D341Med (cell line): ENCODE measurements around the gene ALG11.
A peak's percentile ranks its signal among the peaks of the same experiment; 100 is the strongest.

Experiments used
- DNase-seq: peaks from one replicate; pipeline ENCODE4 v3.0.0; 2012; ENCODE audit warnings: low spot score

The ALG11 gene

DNA sequence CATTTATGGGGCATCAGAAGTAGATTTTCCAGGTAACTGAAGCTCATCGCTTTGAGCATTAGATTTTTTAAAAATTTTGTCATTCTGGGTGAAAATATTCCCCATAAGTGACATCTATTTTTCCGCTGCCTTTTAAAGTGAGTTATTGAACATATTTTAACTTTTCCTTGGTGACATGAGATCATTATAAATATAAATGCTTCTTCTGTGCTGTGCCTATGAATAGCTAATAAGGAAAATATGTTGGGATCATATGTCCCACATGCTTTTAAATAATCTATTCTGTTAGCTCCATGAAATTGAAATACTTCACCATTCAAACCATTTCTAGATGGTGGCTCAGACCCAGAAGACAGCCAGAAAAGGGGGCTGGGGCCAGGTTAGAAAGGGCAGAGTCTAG, 15.0 kb upstream of the ALG11 start:
- DNase-seq = no peak

DNA sequence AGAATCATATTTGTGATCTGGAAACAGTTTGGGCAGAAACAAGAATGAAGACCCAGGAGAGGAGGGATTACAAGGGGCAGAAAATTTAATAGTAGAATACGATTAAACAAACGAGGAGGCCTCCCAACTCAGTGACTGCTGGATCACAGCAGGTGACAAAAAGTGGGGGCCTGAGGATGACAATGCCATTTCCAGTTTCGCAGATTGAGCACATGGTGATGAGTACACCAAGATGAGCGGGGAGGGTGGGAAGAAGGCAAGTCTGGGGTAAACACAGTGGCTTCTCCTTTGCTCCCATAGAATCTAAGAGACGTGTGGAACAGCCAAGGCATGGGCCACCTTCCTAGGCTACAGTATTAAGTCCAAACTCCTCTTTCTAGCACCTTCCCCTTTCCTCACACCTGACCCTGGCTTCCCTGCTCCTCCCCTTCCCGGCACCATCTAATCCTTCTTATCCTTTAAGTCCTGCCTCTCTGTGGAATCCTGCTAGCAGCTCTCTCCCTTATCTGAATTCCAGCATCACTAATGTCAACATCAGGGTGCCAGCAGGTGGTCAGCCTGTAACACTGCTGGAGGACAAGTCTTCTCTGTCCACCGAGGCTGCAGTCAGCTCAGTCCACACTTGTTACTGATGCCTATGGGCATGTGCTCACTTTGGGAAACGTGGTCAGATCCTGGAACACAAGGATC, 14.4 kb upstream of the ALG11 start:
- DNase-seq = peak; percentile 44

DNA sequence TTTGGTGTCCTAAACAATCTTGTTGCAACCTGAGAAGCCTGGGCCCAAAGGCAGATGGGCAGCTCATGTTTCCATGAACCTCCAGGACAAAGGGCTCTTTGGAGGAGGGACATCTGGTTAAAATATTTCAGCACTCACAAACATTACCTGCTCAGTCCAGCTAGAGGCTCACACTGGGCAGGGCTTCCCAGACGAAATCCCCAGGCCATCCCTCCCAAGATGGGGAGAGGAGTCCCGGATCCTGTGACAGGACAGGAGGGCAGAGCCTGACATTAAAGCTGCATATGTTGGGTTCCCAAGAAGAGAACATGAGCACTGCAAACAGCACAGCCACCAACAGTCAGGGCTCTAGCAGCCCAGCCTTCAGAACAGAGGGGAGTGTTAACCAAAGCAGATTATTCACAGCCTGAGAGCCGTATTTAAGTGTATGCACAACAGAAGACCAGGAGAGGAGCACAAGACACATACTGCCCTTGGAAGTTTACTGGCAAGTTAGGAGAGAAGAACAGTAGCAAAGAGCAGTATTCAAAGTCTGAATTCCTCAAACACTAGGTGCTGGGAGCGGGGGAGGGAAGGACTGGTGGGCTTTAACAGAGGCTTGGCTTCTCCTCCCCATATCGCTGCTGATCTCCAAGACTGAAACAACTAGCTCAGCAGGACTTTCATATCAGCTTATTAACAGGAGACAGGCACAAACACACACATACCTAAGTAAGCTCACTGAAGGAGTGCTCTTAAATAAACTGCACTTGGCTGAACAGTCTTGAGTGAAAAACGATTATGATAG, 13.3 kb upstream of the ALG11 start:
- DNase-seq = no peak

DNA sequence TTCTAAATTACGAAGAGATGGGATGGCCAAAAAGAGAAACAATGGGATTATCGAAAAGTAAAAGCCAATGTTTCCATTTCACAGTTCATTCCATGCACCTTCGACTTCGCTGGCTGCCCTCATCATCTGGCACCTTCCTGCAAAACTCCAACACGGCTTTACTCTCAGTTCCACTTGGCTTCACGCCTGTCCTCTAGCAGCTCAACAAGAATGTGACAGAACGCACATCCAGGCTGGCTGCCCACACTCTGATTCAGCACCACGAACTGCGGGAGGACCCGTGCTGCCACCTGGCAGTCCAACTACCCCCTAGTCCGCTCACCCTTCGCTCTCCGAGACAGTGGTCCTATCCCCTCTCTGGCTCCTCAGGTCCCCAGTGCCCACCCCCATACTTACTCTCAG, 12.7 kb upstream of the ALG11 start:
- DNase-seq = no peak

DNA sequence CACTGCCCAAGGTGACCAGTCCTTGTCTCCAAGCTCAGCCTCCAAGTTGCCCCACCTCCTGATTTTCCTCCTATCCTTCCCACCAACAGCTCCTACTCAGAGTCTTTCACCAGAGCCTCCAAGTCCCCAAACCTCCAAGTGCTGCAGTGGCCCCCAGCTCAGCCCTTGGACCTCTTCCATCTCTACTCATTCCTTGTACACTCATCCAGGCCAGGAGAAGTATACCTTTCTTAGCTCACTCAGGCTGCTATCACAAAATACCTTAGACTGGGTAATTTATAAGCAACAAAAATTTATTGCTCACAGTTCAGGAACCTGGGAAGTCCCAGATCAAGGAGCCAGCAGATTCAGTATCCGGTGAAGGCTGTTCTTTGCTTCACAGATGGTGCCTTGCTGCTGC, 12.3 kb upstream of the ALG11 start:
- DNase-seq = no peak

DNA sequence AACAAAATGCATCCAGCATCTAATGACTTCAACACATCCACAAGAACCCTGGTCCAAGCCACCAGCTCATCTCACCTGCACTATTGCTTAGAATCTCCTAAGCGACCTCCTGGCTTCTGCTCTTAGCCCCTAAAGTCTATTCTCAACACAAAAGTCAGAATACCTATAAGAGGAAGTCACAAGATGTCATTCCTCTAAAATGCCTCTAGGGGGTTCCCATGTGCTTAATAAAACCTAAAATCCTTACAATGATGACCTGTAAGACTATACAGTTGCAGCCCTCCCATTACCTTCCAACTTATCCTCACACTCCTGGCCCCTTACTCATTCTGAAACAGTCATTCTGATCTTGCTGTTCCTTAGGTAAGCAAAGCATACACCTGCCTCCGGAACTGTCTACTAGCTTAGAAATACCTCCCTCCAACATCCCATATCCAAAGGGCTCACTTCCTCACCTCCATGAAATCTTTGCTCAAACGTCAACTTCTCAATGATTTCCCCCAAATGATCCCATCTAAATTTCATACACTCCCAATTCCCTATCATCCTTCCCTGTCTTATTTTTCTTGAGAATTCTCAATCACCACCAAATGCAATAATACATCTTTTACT, 11.0 kb upstream of the ALG11 start:
- peak; percentile 52 for DNase-seq

DNA sequence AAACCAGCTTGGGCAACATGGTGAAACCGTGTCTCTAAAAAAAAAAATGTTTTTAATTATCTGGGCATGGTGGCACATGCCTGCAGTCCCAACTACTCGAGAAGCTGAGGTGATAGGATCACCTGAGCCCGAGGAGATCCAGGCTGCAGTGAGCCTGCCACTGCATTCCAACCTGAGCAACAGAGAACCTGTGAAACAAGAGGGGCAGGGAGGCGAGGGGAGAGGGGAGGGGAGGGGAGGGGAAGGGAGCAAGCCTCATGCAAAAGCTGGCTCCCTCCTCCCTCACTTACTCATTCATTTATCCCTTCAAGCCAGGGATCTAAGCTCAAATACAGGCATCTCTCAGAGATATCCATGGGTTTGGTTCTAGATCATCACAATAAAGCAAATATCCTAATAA, 9.8 kb upstream of the ALG11 start:
- DNase-seq = no peak

DNA sequence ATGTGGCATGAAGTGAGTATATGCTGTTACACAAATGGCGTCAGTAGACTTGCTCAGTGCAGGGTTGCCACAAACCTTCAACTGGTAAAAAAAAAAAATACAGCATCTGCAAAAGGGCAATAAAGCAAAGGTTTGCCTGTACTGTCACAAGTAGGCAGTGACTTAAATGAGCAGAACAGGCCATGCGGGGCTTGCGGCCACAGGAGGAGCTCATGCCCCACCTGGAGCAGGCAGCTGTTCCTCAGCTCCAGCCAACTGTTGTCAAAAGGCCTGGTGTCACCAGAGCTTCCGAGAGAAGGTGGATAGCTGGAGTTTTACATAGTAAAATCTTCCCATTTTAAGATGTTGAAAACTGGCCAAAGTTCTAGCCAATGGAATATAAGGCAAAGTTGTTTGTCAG, 8.7 kb upstream of the ALG11 start:
- DNase-seq = no peak

DNA sequence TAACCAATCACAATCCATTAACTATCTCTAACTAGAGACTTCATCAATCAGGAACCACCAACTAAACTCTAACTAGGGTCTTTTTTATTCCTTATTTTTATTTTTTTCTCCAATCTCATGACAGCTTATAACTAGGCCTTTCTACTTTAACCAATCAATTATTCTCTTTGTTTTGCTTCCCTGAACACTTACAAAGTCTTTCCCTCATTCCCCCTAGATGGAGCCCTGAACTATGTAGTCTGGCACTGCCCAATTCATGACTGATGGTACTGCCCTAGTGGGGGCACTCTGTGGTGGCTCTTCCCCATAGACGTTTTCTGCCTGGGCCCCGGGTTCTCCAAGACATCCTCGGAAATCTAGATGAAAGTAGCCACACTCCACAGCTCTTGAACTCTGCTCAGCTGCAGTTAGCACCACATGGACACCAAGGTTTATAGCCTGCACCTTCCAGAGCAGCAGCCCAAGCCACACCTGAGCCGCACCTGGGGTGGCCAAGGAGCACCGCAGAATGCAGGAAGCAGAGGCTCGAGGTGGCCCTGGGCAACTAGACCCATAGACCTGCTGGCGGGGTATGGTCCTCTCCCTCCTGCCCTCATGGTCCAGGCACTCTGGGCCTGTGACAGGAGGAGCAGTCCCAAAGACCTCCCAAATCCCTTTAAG, 7.6 kb upstream of the ALG11 start:
- DNase-seq = no peak

DNA sequence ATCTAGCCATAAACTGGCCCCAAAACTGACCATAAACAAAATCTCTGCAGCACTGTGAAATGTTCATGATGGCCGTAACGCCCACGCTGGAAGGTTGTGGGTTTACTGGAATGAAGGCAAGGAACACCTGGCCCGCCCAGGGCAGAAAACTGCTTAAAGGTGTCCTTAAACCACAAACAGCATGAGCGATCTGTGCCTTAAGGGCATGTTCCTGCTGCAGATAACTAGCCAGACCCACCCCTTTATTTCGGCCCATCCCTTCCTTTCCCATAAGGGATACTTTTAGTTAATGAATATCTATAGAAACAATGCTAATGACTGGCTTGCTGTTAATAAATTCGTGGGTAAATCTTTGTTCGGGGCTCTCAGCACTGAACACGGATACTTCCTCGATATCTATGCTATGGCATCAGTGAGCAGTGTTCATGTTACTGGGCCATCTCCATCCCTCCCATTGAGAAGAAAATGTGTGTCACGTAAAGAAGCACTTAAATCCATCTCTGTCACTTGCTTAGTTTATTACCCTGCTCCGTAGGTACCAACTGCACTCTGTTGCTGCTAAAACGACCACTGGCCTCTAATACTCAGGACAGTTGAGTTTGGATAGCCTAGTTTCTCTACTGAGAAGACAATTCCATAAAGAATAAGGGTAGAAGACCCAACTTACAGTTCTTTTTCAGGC, 6.2 kb upstream of the ALG11 start:
- no peak for DNase-seq

DNA sequence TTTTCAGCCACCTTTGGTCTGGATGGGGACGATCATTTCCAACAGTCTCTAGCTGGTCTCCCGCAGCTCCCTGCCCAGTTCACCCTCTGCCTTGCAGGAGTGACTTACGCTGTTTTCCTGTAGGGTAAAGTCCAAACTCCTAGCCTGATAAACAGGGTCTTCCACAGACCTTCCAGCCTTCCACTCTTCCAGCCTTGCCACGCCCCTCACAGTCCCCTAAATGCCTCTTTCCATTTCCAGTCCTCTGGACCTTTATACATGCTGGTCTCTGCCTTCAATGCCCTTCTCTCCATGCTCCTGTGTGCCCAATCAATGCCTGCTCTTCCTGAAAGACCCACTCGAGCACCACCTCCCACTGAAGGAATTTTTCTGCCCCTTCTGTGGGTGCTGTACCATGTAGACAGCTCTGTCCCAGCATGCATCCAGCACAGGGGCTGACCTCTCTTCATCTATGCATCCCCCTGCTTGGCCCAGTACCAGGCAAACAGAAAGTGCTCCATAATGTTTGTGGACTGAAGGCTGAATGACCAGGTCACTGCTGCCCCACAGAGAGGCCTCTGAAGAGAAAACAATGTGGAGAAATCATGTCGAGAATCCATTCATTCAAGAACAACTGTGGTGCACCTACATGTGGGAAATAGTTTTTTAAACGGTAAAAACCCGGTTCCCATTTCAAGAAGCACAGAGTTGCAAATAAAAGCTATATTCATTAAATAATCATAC, 5.5 kb upstream of the ALG11 start:
- DNase-seq = no peak

DNA sequence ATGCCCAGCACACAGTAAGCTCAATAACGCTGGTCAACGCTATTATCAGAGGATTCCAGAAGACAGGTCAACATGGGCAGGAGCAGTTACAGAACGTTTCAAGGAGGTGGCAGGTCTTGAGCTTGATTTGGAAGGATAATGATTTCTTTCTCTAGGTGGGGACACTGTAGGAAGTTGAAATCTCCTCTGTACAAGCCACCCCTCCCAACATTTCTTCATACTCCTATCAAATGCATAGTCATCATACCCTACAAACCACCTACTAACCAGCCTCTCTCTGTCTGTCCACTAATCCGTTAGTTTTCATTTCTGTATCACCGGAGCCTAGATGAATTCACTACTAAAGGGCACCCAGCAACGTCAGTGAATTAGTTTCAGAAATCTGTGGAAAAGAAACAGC, 2.3 kb upstream of the ALG11 start:
- no peak for DNase-seq

DNA sequence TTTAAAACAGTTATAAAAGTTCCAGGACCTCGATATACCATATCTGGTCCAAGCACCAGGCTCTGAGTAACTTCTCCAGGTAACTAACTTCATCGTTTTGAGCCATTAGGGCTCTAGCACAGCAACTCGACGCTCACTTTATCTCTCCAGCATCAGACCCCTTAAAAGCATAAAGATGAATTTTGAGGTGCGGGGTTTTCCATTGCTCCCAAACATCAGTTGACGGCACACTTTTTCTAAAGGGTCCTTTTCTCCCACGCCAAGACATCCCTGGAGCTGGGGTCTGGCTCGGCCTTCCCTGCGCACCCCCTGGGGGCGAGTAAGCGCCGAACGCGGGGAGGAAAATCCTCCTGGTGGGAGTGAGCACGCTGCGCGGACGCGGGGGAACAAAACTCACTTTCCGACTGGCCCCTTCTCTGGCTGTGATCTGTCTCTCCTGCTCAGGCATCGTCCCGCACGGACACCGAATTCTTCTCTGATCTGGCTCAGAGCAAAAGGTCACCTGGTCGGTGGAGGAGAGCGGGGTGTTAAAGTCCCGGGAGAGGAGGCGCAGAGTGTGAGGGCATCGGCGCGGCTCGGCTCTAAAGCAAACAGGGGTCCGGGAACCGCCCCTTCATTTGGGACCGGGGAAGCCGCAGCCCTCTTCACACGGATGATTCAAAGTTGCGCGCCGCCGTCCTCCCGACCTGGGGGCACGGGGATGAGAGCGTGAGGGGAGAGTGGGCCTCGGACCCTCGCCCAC, 1.1 kb upstream of the ALG11 start, which contains the start of gene ATP7B:
ATP7B (minus strand) TSS at position 561 of the 742 bp plus-strand sequence; CDS start at position 448, 113 bp downstream.
- DNase-seq = peak; percentile 68

DNA sequence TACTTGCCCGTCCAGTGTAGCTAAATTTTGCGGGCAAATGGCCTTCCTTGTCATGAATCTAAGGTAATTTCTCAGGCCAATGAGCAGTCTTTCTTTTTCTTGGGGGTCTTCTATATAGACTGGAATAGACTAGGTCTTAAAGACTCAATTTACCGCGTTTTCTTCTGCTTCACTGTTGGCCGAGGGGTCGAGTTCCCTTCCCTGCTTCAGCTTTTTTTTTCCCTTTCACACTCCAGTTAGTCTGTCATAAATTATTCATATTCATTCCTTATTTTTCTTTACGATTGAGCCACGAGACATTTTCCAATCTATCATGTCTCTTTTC, 276 bp downstream of the ALG11 start:
- no peak for DNase-seq

DNA sequence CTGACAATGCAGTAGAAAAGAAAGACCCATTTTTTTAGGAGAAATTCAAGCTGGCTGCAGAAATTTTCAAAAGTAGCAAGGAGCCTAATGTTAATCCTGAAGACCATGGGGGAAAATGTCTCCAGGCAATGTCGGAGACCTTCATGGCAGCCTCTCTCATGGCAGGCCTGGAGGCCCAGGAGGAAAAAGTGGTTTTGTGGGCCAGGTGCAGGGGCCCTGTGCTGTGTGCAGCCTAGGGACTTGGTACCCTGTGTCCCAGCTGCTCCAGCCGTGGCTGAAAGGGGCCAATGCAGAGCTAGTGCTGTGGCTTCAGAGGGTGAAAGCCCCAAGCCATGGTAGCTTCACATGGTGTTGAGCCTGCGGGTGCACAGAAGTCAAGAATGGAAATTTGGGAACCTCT, 4.1 kb downstream of the ALG11 start:
- no peak for DNase-seq

DNA sequence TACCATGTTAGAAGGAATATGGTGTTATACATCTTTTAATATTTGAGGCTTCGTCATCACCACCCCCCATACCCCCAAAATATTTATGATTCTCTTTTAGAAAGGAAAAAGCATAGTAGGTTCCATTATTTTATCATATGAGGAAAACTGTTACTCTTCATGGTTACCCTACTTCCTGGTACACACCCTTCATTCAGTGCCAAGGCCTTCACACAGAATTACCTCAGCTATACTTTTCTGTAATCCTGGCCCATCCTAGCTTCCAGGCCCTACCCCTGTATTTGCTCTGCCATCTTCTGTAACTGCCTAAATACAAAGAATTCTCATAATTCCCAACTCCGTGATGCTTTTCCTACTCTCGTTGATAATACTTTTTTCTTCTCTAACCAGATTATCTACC, 8.0 kb downstream of the ALG11 start:
- no peak for DNase-seq

DNA sequence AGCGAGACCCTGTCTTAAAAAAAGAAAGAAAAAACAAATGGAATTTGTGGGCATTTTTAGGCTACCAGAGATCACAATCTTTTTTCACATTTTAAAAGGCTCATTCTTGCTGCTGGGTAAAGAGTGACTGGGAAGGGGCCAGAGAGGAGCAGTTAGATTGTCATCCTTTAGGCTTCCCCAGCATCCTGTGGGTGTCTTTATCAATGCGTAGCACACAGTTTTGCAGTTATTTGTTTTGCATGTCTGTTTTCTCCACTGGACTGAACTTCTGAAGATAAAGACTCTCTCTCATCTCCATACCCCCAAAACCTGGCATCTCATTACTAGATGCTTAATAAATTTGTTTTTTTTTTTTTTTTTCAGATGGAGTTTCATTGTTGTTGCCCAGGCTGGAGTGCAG, 10.2 kb downstream of the ALG11 start:
- no peak for DNase-seq

DNA sequence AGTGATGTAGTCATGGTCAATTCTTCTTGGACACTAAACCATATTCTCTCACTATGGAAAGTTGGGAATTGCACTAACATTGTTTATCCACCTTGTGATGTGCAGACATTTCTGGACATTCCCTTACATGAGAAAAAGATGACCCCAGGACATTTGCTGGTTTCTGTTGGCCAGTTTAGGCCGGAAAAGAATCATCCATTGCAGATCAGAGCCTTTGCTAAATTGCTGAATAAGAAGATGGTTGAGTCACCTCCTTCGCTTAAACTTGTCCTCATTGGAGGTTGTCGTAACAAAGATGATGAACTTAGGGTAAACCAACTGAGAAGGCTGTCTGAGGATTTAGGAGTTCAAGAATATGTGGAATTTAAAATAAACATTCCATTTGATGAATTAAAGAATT, 12.3 kb downstream of the ALG11 start, which contains the start of gene UTP14C:
UTP14C (plus strand) TSS at position 211 of the 400 bp plus-strand sequence. CDS start 4,114 bp downstream, outside the sequence.
- no peak for DNase-seq

DNA sequence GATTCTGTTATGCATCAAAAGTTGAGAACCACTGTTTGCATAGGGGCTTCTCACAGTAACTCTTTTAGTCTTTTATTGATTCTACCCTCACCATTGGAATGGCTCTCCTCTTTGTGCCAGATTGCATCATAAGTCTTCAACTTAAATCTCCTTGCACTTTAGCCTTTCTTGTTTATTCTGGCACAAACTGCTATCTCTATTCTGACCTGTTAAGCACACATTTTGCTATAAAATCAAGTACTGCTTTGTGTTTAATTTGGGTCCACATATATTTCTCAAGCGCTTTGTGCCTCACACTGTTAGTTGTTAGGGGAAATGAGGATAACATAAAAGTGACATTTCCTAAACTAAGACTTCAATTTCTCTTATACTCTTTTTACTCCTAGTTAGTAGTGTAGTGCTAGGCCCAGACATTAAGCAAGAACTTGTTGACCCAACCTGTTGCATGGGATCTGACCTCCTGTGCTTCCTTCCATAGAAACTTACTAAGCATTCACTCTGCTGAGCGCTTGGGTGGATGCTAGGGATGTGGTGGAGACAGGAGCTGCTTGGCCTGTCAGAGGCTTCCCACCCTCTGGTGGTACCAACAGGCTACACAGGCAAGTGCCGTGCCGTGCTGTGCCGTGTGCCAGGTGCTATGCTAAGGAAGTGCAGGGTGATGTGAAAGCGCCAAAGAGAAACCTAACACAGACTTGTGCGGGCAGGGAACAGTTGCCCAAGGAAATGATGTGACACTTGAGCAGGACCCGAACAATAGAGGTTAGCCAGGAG, 13.5 kb downstream of the ALG11 start:
- no peak for DNase-seq

DNA sequence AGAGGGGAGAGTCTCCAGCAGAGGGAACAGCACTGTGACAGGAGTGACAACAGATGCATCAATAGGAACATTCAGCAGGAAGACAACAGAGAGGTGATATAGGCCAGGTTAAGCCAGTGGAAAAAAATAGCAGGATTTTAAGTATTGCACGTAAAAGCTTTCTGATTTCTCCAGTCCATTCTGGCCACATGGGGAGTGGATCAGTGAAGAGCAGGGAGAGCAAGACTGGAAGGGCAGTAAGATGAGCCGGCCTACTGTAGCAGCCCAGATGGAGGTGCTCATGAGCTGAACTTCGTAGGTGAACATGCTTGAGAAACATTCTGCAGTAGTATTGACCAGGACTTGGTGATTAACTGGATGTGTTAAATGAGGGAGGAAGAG, 14.0 kb downstream of the ALG11 start:
- no peak for DNase-seq
